Astrocyte (in vitro differentiated cells and primary cell): Measurements from ENCODE around the gene WNT3A. TPM values are rescaled to one million over a fixed set of nuclear protein-coding genes. Genes with fewer than 3 reads are reported as not detected.
"Not testable (repeated sequence)": the region's sequence is repeated elsewhere in the genome, so short reads cannot be mapped to it uniquely, and the experiment has no call there.

ENCODE experiments used
- DNase-seq: peaks from one replicate; pipeline ENCODE4 v3.0.0-alpha.2; 2010; ENCODE audit warnings: low read depth
- FAIRE-seq: peaks from 2 replicates; lab custom pipeline; 2011; peaks lifted over from hg19 to GRCh38; lab: Jason Lieb, UNC
- H2AFZ ChIP-seq: 2 replicates; pipeline ENCODE4 v1.6.0; 2012; ENCODE audit warnings: low read depth, low read length, inconsistent platforms
- H3K27ac ChIP-seq: 2 replicates; pipeline ENCODE4 v1.5.1; 2011; ENCODE audit warnings: low read depth, low read length, inconsistent platforms
- H3K27me3 ChIP-seq: 2 replicates; pipeline ENCODE4 v1.6.0; 2011; ENCODE audit warnings: low read length, inconsistent platforms; ENCODE audit not compliant: insufficient read depth
- H3K36me3 ChIP-seq: 2 replicates; pipeline ENCODE4 v1.5.1; 2011; ENCODE audit warnings: low read length, inconsistent platforms; ENCODE audit not compliant: insufficient read depth
- H3K4me1 ChIP-seq: 2 replicates; pipeline ENCODE4 v1.5.1; 2011; ENCODE audit warnings: low read length, inconsistent platforms; ENCODE audit not compliant: insufficient read depth
- H3K4me2 ChIP-seq: 2 replicates; pipeline ENCODE4 v1.6.0; 2012; ENCODE audit warnings: low read length, inconsistent platforms
- H3K4me3 ChIP-seq: 2 replicates; pipeline ENCODE4 v1.5.1; 2011; ENCODE audit warnings: low read depth, mild to moderate bottlenecking, low read length, inconsistent platforms; ENCODE audit not compliant: insufficient read depth
- H3K79me2 ChIP-seq: 2 replicates; pipeline ENCODE4 v1.6.0; 2012; ENCODE audit warnings: mild to moderate bottlenecking, low read length, inconsistent platforms; ENCODE audit not compliant: insufficient read depth
- H3K9ac ChIP-seq: 2 replicates; pipeline ENCODE4 v1.6.0; 2012; ENCODE audit warnings: mild to moderate bottlenecking, low read length, inconsistent platforms
- H3K9me3 ChIP-seq: 2 replicates; pipeline ENCODE4 v1.5.1; 2012; ENCODE audit warnings: low read depth, mild to moderate bottlenecking, low read length, inconsistent platforms; ENCODE audit not compliant: insufficient read depth
- H4K20me1 ChIP-seq: 2 replicates; pipeline ENCODE4 v1.6.0; 2012; ENCODE audit warnings: low read length, inconsistent platforms; ENCODE audit not compliant: insufficient read depth
- H3K27ac Mint-ChIP-seq: one replicate; pipeline ENCODE4 v1.8.0; 2021; ENCODE audit warnings: mild to moderate bottlenecking, mixed read lengths; ENCODE audit not compliant: unreplicated experiment
- H3K27me3 Mint-ChIP-seq: one replicate; pipeline ENCODE4 v1.8.0; 2021; ENCODE audit warnings: low read depth, mixed read lengths; ENCODE audit not compliant: unreplicated experiment
- H3K36me3 Mint-ChIP-seq: one replicate; pipeline ENCODE4 v1.8.0; 2021; ENCODE audit warnings: low read depth, mixed read lengths; ENCODE audit not compliant: unreplicated experiment
- H3K4me1 Mint-ChIP-seq: one replicate; pipeline ENCODE4 v1.8.0; 2021; ENCODE audit warnings: low read depth, mixed read lengths; ENCODE audit not compliant: unreplicated experiment
- H3K4me3 Mint-ChIP-seq: one replicate; pipeline ENCODE4 v1.8.0; 2021; ENCODE audit warnings: mild to moderate bottlenecking, moderate library complexity, mixed read lengths; ENCODE audit not compliant: unreplicated experiment
- H3K9me3 Mint-ChIP-seq: one replicate; pipeline ENCODE4 v1.8.0; 2021; ENCODE audit warnings: mild to moderate bottlenecking, mixed read lengths; ENCODE audit not compliant: unreplicated experiment
- total RNA-seq: library from RNA; stranded (reverse); gene quantifications from 2 replicates; pipeline ENCODE4 v1.2.1, GENCODE V29; 2021

WNT3A gene
- total RNA-seq, 1 donor from 2014 or later, result not detected

- H3K9me3 ChIP-seq, H3K4me3 ChIP-seq, H3K9ac ChIP-seq, H3K36me3 ChIP-seq, H3K4me3 Mint-ChIP-seq, DNase-seq, H2AFZ ChIP-seq, FAIRE-seq, H3K27me3 ChIP-seq, H3K27ac ChIP-seq, H3K27me3 Mint-ChIP-seq, H3K79me2 ChIP-seq, H3K36me3 Mint-ChIP-seq, H3K9me3 Mint-ChIP-seq, H3K4me1 Mint-ChIP-seq, H3K27ac Mint-ChIP-seq, H4K20me1 ChIP-seq, H3K4me2 ChIP-seq, H3K4me1 ChIP-seq: not testable (repeated sequence)
Observed at GRCh38 chr1:227971643-227972282, 35.0 kb upstream of the WNT3A start.

- H4K20me1 ChIP-seq, H3K27ac Mint-ChIP-seq, H3K4me3 ChIP-seq, H3K9me3 Mint-ChIP-seq, H3K4me2 ChIP-seq, DNase-seq, H3K27ac ChIP-seq, H3K27me3 Mint-ChIP-seq, H3K4me1 Mint-ChIP-seq, H3K36me3 Mint-ChIP-seq, H3K9ac ChIP-seq, H3K36me3 ChIP-seq, H3K4me3 Mint-ChIP-seq, FAIRE-seq, H3K27me3 ChIP-seq, H3K4me1 ChIP-seq, H3K79me2 ChIP-seq, H3K9me3 ChIP-seq, H2AFZ ChIP-seq: not testable (repeated sequence)
Observed at GRCh38 chr1:227972283-227972679, 34.5 kb upstream of the WNT3A start.

GRCh38 chr1:227972843-227973374 is 33.9 kb upstream of the WNT3A start:
- not testable (repeated sequence) for H4K20me1 ChIP-seq, H3K4me3 Mint-ChIP-seq, H3K9me3 Mint-ChIP-seq, H3K36me3 Mint-ChIP-seq, H3K9me3 ChIP-seq, H3K79me2 ChIP-seq, H3K4me3 ChIP-seq, H3K27me3 ChIP-seq, FAIRE-seq, DNase-seq, H3K36me3 ChIP-seq, H3K27ac Mint-ChIP-seq, H3K4me1 Mint-ChIP-seq, H3K27ac ChIP-seq, H3K9ac ChIP-seq, H3K4me2 ChIP-seq, H3K4me1 ChIP-seq, H3K27me3 Mint-ChIP-seq, H2AFZ ChIP-seq

GRCh38 chr1:227973724-227974288 is 33.0 kb upstream of the WNT3A start:
- not testable (repeated sequence) for H3K27ac ChIP-seq, H3K9ac ChIP-seq, FAIRE-seq, H3K4me3 ChIP-seq, DNase-seq, H4K20me1 ChIP-seq, H3K9me3 Mint-ChIP-seq, H3K4me3 Mint-ChIP-seq, H3K4me2 ChIP-seq, H3K36me3 ChIP-seq, H3K36me3 Mint-ChIP-seq, H3K9me3 ChIP-seq, H3K27me3 Mint-ChIP-seq, H2AFZ ChIP-seq, H3K27ac Mint-ChIP-seq, H3K4me1 ChIP-seq, H3K27me3 ChIP-seq, H3K79me2 ChIP-seq, H3K4me1 Mint-ChIP-seq

- H3K4me2 ChIP-seq, H3K27ac ChIP-seq, H3K79me2 ChIP-seq, H3K4me3 ChIP-seq, H3K27ac Mint-ChIP-seq, H4K20me1 ChIP-seq, H2AFZ ChIP-seq, H3K4me1 ChIP-seq, H3K4me1 Mint-ChIP-seq, H3K9me3 ChIP-seq, H3K27me3 ChIP-seq, H3K9me3 Mint-ChIP-seq, H3K36me3 ChIP-seq, DNase-seq, H3K9ac ChIP-seq, H3K36me3 Mint-ChIP-seq, H3K4me3 Mint-ChIP-seq, H3K27me3 Mint-ChIP-seq, FAIRE-seq: not testable (repeated sequence)
Observed at GRCh38 chr1:227975583-227976283, 31.1 kb upstream of the WNT3A start.
